ENCODE data around the gene SLX4IP. TPM values are rescaled to one million over a fixed set of nuclear protein-coding genes. Genes with fewer than 3 reads are reported as not detected.

SLX4IP gene
- total and polyA plus RNA-seq, 2 donors (not counting 1 experiment from before 2014, with no cell fraction given) = 1.9 to 8.1 TPM

DNA sequence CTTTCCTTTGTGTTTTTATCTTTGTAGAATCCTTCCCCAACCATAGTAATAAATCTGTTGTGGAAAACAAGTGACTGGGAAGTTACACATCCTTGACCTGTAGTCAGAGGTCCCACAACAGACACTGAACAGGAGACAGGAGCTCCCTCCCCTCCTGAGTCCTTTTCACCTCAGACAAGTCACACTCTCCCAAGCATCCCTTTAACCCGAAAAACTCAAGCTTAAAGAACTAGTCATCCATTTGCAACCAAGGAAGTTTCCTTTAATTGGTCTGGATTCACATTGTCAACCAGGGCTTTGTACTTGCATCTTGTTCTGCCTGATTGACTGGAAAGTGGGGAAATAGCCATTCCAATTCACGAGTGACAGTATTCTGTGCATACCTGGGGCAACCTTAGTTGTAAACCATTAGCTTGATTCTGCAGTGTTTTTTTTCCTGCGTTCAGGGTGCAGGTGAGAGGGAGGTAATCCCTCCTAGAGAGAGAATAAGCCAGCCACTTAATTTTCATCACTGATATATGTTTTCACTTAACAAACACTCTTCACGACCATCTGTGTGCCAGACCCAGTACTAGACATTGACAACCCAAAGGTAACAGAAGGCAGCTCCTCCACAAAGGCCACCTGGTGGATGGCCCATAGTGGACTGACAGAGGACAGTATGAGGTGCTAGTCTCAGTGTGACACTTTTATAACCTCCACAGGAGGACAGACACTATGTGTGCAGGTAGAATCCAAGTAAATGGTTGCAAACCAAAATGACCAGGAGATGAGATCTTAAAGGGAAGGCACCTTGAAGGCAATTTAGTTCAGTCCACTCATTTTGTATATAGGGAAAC is 112.4 kb downstream of the SLX4IP start:
- no peak for DNase-seq (ENCODE audit: low read depth in 2 of 2)
- Histone ChIP-seq H3K79me2 (ENCODE audit: control insufficient read depth, insufficient read depth, low read length) (no peaks in the 10 kb centered on the region), H3K27me3 (ENCODE audit: control insufficient read depth, insufficient read depth, low read length) (no peaks in the 10 kb centered on the region), H3K4me2 (ENCODE audit: extremely low read depth, insufficient read depth, low read length) (no peak overlapping the region), H3K9ac (ENCODE audit: insufficient read depth, low read length) (no peak overlapping the region), H2AFZ (ENCODE audit: low read length) (no peak overlapping the region), H3K27ac (ENCODE audit: insufficient read depth, low read length) (no peak overlapping the region), H3K36me3 (ENCODE audit: control insufficient read depth, insufficient read depth, low read length) (no peaks in the 10 kb centered on the region), H3K4me3 (replicated peaks in 1 of 4; ENCODE audit: control extremely low read depth in 1 of 4, insufficient read depth in 1 of 4, low read depth in 3 of 4, low read length in 4 of 4) (no peak overlapping the region), H3K9me3 (ENCODE audit: control insufficient read depth, insufficient read depth, low read depth, low read length) (no peaks in the 10 kb centered on the region), H4K20me1 (ENCODE audit: control insufficient read depth, extremely low read depth, insufficient read depth, low read length) (no peaks in the 10 kb centered on the region), H3K4me1 (ENCODE audit: control insufficient read depth, extremely low read depth, insufficient read depth, low read length) (no peaks in the 10 kb centered on the region)
- TF ChIP-seq, protein P1, sequence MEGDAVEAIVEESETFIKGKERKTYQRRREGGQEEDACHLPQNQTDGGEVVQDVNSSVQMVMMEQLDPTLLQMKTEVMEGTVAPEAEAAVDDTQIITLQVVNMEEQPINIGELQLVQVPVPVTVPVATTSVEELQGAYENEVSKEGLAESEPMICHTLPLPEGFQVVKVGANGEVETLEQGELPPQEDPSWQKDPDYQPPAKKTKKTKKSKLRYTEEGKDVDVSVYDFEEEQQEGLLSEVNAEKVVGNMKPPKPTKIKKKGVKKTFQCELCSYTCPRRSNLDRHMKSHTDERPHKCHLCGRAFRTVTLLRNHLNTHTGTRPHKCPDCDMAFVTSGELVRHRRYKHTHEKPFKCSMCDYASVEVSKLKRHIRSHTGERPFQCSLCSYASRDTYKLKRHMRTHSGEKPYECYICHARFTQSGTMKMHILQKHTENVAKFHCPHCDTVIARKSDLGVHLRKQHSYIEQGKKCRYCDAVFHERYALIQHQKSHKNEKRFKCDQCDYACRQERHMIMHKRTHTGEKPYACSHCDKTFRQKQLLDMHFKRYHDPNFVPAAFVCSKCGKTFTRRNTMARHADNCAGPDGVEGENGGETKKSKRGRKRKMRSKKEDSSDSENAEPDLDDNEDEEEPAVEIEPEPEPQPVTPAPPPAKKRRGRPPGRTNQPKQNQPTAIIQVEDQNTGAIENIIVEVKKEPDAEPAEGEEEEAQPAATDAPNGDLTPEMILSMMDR (conservative IDR thresholded peaks at IDR 0.05 in 1 of 2, IDR thresholded peaks at IDR 0.05 in 1 of 2; ENCODE audit: low read depth in 1 of 2, low read length in 2 of 2) = no peak
- no peak for TF ChIP-seq EZH2 (IDR thresholded peaks at IDR 0.05; ENCODE audit: low read length, missing control alignments)

DNA sequence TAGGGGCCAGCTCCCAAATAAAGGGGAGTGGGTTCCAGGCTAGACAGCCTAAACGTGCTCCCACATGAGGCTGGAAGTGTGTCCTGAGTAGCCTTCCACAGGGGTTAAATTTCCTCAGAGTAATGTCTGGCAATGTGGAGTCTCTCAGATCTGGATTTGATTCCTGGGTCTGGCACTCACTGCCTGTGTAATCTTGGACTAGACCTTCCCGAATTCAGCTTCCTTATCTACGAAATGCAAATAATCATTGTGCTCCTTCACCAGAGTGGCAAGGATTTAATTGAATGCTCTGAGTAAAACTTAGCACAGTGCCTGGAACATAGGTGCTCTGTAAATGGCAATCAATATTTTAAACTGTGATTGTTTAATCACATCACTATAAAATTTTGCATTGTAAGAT is 114.4 kb downstream of the SLX4IP start:
- H3K4me1 ChIP-seq (ENCODE audit: control insufficient read depth, extremely low read depth, insufficient read depth, low read length) = no peaks in the 10 kb centered on the region
- no peak for DNase-seq (ENCODE audit: low read depth in 2 of 2)
- no peaks in the 10 kb centered on the region for H3K27me3 ChIP-seq (ENCODE audit: control insufficient read depth, insufficient read depth, low read length)
- no peak overlapping the region for H3K4me2 ChIP-seq (ENCODE audit: extremely low read depth, insufficient read depth, low read length)
- H3K36me3 ChIP-seq (ENCODE audit: control insufficient read depth, insufficient read depth, low read length) = no peaks in the 10 kb centered on the region
- no peak overlapping the region for H2AFZ ChIP-seq (ENCODE audit: low read length)
- no peak overlapping the region for H3K4me3 ChIP-seq (replicated peaks in 1 of 4; ENCODE audit: control extremely low read depth in 1 of 4, insufficient read depth in 1 of 4, low read depth in 3 of 4, low read length in 4 of 4)
- H4K20me1 ChIP-seq (ENCODE audit: control insufficient read depth, extremely low read depth, insufficient read depth, low read length) = no peaks in the 10 kb centered on the region
- no peaks in the 10 kb centered on the region for H3K79me2 ChIP-seq (ENCODE audit: control insufficient read depth, insufficient read depth, low read length)
- no peaks in the 10 kb centered on the region for H3K9me3 ChIP-seq (ENCODE audit: control insufficient read depth, insufficient read depth, low read depth, low read length)
- TF ChIP-seq, protein P1 (conservative IDR thresholded peaks at IDR 0.05 in 1 of 2, IDR thresholded peaks at IDR 0.05 in 1 of 2; ENCODE audit: low read depth in 1 of 2, low read length in 2 of 2) = no peak
- TF ChIP-seq EZH2 (IDR thresholded peaks at IDR 0.05; ENCODE audit: low read length, missing control alignments) = no peak
- H3K27ac ChIP-seq (ENCODE audit: insufficient read depth, low read length) = no peak overlapping the region
- no peak overlapping the region for H3K9ac ChIP-seq (ENCODE audit: insufficient read depth, low read length)

DNA sequence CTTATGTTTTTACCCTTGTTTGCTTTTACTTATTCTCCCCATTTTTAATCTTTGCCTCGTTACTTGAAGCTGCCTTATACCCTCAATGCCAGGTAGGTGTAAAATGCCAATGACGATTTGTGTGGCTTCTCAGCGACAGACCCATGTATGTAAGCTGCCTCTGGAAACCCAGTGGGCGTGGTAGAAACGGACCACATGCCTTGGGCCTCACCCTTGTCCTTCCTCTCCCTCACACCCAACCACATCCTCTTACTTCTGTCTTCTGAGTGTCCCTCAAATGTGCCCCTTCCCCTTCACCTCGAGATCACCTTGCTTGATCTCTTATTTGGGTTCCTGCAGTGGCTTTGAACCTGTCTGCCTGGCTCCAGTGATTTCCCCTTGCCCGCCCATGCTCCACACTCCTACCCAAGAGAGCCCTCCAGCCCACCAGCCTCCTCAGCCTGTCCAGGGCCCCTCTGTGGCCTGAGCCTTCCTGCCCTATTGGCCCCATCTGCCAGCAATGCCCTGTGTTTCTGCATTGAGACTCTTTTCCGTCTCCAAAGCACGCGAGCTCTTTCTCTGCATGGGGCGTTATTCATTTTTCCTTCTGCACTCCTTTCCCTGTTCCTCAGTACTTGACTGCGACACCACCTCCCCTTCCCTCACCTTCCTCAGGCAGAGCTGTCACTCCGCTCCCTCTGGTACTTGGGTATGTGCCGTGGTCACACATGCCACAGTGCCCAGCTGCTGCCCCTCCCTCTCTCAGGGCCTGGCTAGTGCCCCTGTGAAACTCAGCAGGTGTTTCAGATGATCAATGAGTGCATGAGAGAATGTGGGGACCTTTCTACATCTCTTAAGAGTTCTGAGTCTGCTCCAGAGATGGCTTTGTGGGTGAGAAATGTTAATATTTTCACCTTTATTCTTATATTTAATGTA is 115.4 kb downstream of the SLX4IP start:
- no peak overlapping the region for H3K4me2 ChIP-seq (ENCODE audit: extremely low read depth, insufficient read depth, low read length)
- no peaks in the 10 kb centered on the region for H3K27me3 ChIP-seq (ENCODE audit: control insufficient read depth, insufficient read depth, low read length)
- H3K9ac ChIP-seq (ENCODE audit: insufficient read depth, low read length) = no peak overlapping the region
- TF ChIP-seq, protein P1 (conservative IDR thresholded peaks at IDR 0.05 in 1 of 2, IDR thresholded peaks at IDR 0.05 in 1 of 2; ENCODE audit: low read depth in 1 of 2, low read length in 2 of 2) = no peak
- TF ChIP-seq EZH2 (IDR thresholded peaks at IDR 0.05; ENCODE audit: low read length, missing control alignments) = no peak
- no peaks in the 10 kb centered on the region for H3K4me1 ChIP-seq (ENCODE audit: control insufficient read depth, extremely low read depth, insufficient read depth, low read length)
- H3K27ac ChIP-seq (ENCODE audit: insufficient read depth, low read length) = no peak overlapping the region
- no peak overlapping the region for H2AFZ ChIP-seq (ENCODE audit: low read length)
- no peaks in the 10 kb centered on the region for H3K79me2 ChIP-seq (ENCODE audit: control insufficient read depth, insufficient read depth, low read length)
- no peaks in the 10 kb centered on the region for H4K20me1 ChIP-seq (ENCODE audit: control insufficient read depth, extremely low read depth, insufficient read depth, low read length)
- DNase-seq (ENCODE audit: low read depth in 2 of 2) = no peak
- H3K9me3 ChIP-seq (ENCODE audit: control insufficient read depth, insufficient read depth, low read depth, low read length) = no peaks in the 10 kb centered on the region
- H3K36me3 ChIP-seq (ENCODE audit: control insufficient read depth, insufficient read depth, low read length) = no peaks in the 10 kb centered on the region
- no peak overlapping the region for H3K4me3 ChIP-seq (replicated peaks in 1 of 4; ENCODE audit: control extremely low read depth in 1 of 4, insufficient read depth in 1 of 4, low read depth in 3 of 4, low read length in 4 of 4)
